GM13976 (cell line): Measurements from ENCODE around the gene FOXL2.
A peak's percentile ranks its signal among the peaks of the same experiment; 100 is the strongest.

Source experiments
- DNase-seq: peaks from one replicate; pipeline ENCODE4 v3.0.0; 2012; ENCODE audit warnings: low spot score
- CTCF ChIP-seq: IDR thresholded peaks from 2 replicates; pipeline ENCODE4 v1.5.1; 2012; ENCODE audit warnings: borderline replicate concordance, mild to moderate bottlenecking; ENCODE audit not compliant: insufficient read depth; ENCODE audit errors: extremely low read depth, missing control alignments, control extremely low read depth
- in situ Hi-C: fragments of 300-500 bp; cut with MboI; formaldehyde crosslinking; loops from one replicate; pipeline ENCODE4 v1.12.0; 2022; ENCODE audit warnings: low sequenced_read_pairs, mixed read lengths, inconsistent platforms; ENCODE audit not compliant: unreplicated experiment

FOXL2 gene

GRCh38 chr3:138942271-138942670 lies 4.7 kb downstream of the FOXL2 start:
- DNase-seq = no peak
- no peak for TF ChIP-seq CTCF
- in situ Hi-C loops = no loop called here

DNA sequence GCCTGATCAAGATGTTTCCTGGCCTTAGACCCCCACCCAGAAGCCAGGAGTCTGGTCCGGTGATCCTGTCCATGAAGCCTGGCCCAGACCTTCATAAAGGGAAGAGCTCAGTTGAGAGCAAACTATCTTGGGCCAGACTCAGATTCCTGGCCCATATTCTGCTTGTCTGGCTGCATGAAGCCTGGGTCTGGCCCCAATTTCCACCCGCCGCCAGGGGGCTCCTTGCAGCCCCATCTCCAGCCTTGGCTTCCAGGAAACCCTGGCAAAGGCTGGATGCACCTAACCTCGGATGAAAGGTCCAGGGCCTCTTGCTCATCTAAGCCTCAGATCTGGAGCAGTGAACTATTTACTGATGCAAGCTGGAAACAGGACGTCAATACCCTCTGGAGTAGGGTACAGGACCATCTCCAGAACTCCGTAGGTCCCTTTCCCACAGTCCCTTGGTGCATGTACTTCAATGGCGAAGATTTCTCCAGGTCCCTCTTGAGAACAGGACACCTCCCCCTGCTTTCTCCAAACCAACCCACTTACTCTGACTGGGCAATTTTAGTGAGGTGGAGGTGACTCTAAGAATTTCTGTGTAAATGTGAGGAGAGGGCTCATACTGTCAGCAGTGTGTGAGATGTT lies 5.6 kb downstream of the FOXL2 start:
- in situ Hi-C loops = no loop called here
- peak; percentile 19 for TF ChIP-seq CTCF
- no peak for DNase-seq

DNA sequence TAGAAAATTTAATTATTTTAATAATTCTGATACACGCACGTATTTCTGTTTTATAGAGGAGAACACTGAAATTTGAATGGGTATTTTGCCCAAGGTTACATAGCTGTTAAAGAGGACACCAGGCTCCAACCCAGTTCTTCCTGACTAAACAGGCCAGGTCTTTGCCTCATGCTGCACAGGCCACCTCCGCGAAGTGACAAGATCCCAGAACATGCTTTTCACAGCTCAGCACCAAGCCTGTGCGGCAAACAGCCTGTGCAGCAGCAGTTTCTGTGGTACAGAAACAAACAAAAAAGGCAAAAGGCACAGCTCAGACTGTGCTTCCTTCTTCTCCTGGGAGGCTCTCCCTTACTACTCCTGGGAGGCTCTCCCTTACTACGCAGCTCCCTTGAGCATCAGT lies 6.5 kb downstream of the FOXL2 start:
- in situ Hi-C loops = no loop called here
- no peak for TF ChIP-seq CTCF
- DNase-seq = no peak

GRCh38 chr3:138939561-138940241 lies 7.2 kb downstream of the FOXL2 start:
- TF ChIP-seq CTCF = no peak
- no peak for DNase-seq
- in situ Hi-C loops = loop anchor here (10.0 kb wide), 1 partner anchor 375 kb away; no protein-coding TSS in a partner anchor

DNA sequence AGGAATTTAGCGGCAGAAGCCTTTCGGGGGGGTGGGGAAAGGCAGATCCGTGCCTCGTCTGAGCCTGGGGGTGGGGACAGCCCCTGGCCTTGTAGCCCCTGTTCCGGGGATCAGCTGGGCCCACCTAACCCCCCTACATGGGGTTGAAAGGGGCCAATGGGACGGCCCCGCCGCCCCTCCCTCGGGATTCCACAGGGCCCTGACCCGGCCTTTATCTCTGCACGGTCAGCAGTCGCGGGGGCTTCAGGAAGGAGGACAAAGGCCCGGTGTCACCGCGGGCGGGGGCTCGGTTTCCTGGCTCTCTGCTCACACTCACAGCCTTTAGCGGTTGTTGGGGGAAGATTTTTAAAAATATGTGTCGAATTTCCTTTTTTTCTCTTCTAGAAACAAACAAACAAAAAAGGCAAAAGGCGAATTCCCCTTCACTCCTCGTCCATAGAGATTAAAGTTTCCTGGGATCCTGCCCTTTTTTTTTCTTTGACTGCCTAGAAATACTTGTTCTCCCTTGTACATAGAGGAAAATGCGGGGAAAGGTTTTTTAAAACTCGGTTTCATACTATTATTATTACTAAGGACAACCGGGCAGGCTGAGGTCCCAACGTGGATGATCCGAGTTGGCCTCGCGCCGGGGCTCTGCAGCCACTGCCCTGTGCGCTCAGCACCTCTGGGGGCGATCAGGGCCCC lies 7.9 kb downstream of the FOXL2 start:
- in situ Hi-C loops = loop anchor here (10.0 kb wide), 1 partner anchor 376 kb away; no protein-coding TSS in a partner anchor
- no peak for TF ChIP-seq CTCF
- DNase-seq = no peak

DNA sequence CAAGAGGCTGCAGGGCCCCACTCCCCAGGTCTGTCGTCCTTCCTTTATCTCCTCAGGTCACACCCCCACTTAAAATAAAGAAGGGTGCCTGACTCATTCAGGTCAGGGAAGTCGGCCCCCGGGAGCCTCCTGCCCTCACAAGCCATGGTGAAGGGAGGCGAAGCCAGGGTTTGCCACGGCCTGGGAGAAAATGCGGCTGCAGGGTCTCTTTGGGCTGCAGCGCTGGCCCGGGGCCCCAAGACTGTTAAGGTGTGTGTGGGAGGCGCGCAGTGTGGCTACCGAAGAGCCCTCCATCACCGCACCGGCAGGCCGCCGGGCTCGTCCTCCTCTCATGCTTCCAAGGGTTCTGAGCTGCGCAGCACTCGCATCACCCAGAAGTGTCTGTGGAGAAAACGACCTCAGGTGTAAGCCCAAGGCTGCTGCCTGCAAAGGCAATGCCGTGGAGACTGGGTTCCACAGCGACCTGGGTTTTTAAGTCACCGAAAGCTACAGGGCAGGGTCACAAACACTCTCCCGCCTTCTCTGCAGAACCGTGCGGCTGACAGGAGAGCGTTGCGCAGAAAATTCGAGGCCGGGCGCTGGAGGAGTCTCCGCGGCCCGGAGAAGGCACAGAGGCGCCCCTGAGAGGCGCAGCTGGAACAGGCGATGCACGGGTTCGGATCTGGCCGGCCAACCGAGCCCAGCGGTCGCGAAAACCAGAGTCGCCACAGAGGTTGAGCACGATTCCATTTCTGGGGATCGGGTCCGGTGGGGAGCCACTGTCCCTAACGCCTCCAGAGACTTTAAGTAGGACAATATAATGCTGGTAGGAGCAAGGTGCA lies 8.7 kb downstream of the FOXL2 start:
- DNase-seq = no peak
- no peak for TF ChIP-seq CTCF
- in situ Hi-C loops = loop anchor here (10.0 kb wide), 1 partner anchor 377 kb away; no protein-coding TSS in a partner anchor
